ENCODE data around the gene MYH14.
"Not testable (repeated sequence)": the region's sequence is repeated elsewhere in the genome, so short reads cannot be mapped to it uniquely, and the experiment has no call there.

Gene MYH14

GRCh38 chr19:50333737-50334617, 130.6 kb downstream of the MYH14 start:
- H3K27ac ChIP-seq = peak overlapping the region; percentile 72
- no peak for TF ChIP-seq CTCF (conservative IDR thresholded peaks at IDR 0.05)
- peak; percentile 83; the same call in 1 of the 2 replicates for TF ChIP-seq ZFX (IDR thresholded peaks at IDR 0.05)

- no peak overlapping the region for H3K27ac ChIP-seq
- TF ChIP-seq CTCF (conservative IDR thresholded peaks at IDR 0.05) = no peak
- TF ChIP-seq ZFX (IDR thresholded peaks at IDR 0.05) = no peak
These were observed 131.5 kb downstream of the MYH14 start for GRCh38 chr19:50334741-50335421.

GRCh38 chr19:50337031-50337430, 133.6 kb downstream of the MYH14 start:
- H3K27ac ChIP-seq = not testable (repeated sequence)

GRCh38 chr19:50340331-50340730, 136.9 kb downstream of the MYH14 start:
- TF ChIP-seq CTCF (conservative IDR thresholded peaks at IDR 0.05) (no peak), ZFX (IDR thresholded peaks at IDR 0.05) (no peak)
- no peak overlapping the region for H3K27ac ChIP-seq

GRCh38 chr19:50341091-50341564, 137.7 kb downstream of the MYH14 start:
- H3K27ac ChIP-seq = no peak overlapping the region
- TF ChIP-seq CTCF (conservative IDR thresholded peaks at IDR 0.05) (no peak), ZFX (IDR thresholded peaks at IDR 0.05) (no peak)

GRCh38 chr19:50344661-50345318, 141.4 kb downstream of the MYH14 start:
- no peak overlapping the region for H3K27ac ChIP-seq
- no peak for TF ChIP-seq CTCF (conservative IDR thresholded peaks at IDR 0.05)
- no peak for TF ChIP-seq ZFX (IDR thresholded peaks at IDR 0.05)

- H3K27ac ChIP-seq = not testable (repeated sequence)
These were observed 143.7 kb downstream of the MYH14 start for GRCh38 chr19:50347089-50347581.
